AG08395 (cell line): ENCODE data around the gene MMP24.
A peak's percentile ranks its signal among the peaks of the same experiment; 100 is the strongest.
"Not testable (repeated sequence)": the region's sequence is repeated elsewhere in the genome, so short reads cannot be mapped to it uniquely, and the experiment has no call there.

Experiments used
- DNase-seq: peaks from one replicate; pipeline ENCODE4 v3.0.0; 2012; ENCODE audit warnings: mixed read lengths, low spot score

Gene MMP24

GRCh38 chr20:35257175-35257909 lies 30.9 kb downstream of the MMP24 start:
- DNase-seq = no peak

GRCh38 chr20:35260426-35260825 lies 33.9 kb downstream of the MMP24 start:
- no peak for DNase-seq

DNA sequence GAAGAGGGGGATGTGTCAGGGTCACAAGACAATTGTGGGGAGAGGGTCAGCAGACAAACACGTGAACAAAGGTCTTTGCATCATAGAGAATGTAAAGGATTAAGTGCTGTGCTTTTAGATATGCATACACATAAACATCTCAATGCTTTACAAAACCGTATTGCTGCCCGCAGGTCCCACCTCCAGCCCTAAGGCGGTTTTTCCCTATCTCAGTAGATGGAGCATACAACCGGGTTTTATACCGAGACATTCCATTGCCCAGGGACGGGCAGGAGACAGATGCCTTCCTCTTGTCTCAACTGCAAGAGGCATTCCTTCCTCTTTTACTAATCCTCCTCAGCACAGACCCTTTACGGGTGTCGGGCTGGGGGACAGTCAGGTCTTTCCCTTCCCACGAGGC lies 35.8 kb downstream of the MMP24 start:
- DNase-seq = not testable (repeated sequence)

DNA sequence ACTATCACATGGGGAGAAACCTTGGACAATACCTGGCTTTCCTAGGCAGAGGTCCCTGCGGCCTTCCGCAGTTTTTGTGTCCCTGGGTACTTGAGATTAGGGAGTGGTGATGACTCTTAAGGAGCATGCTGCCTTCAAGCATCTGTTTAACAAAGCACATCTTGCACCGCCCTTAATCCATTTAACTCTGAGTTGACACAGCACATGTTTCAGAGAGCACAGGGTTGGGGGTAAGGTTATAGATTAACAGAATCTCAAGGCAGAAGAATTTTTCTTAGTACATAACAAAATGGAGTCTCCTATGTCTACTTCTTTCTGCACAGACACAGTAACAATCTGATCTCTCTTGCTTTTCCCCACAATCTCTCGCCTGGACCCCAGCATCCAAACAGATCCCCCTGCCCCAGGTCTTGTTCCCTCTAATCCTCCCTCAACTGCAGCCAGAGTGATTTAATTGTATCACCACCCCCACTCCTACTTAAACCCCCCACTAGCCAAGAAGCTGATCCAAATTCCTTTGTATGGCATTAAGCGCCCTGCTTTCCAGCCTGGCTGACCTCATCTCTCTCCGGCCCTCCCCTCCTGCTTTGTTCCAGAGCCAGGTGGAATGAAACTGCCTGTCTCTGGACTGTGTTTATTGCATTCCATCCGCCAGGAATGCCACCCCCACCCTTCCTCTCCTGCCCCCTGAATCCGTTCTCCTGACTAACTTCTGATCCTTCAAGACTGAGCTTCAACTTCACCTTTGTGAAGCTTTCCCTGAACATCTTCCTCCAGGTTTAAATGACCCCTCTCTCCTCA lies 36.4 kb downstream of the MMP24 start:
- peak; percentile 64 for DNase-seq

GRCh38 chr20:35263532-35264341 lies 37.2 kb downstream of the MMP24 start:
- no peak for DNase-seq

DNA sequence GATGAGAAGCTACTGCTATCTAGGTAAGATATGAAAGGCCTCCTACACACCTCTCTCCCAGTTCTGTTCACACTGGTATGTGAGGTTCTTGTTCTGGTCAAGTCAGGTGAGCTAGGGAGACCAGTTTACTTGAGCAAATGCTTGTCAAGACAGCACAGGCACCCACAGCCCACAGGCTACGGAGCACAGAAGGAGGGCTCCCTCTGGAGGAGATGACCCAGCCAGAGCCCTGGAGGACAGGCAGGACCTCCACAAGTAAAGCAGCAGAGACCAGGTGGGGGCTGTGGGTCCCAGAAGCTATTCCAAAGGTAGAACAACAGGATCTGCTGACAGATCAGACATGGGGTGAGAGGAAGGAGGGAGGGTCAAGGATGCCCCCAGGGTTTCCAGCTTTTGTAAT lies 38.3 kb downstream of the MMP24 start:
- DNase-seq = no peak

GRCh38 chr20:35267092-35267491 lies 40.6 kb downstream of the MMP24 start:
- no peak for DNase-seq

- DNase-seq = peak; percentile 81
Measured at GRCh38 chr20:35269055-35269781, 42.7 kb downstream of the MMP24 start.

DNA sequence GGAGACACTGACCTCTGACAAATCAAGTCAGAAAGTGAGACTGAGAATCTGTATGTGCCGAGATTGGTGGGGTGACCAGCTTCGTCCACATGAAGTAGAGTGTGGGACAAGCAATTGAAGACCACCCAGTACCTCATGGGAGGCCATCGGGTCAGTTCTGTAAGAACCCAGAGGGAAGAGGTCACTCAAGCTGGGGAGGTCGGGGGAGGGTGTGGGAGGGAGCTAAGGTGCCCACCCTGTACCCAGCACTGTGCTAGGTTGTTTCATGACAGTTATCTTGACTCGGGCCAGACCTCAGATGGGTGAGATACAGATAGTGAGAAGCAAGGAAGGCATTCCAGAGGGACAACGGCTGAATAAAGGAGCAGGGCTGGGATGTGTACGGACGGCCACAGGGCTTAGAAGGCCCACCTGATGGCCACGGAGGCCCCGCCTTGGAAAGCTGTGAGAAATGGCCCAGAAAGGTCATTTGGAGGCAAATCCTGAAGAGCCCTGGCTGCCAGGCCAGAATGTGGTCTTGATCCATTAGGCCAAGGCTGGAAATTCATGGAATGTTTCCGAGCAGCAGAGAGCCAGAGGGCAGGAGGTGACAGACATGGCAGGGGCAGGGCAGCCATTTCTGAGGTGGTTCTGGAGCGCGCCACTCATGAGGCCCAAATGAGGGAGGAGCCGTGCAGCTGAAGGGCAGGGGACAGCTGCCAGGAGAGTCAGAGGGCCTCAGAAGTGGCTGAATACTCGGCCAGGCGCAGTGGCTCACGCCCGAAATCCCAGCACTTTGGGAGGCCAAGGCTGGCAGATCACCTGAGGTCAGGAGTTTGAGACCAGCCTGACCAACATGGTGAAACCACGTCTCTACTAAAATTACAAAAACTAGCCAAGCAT lies 43.8 kb downstream of the MMP24 start:
- DNase-seq = no peak

DNA sequence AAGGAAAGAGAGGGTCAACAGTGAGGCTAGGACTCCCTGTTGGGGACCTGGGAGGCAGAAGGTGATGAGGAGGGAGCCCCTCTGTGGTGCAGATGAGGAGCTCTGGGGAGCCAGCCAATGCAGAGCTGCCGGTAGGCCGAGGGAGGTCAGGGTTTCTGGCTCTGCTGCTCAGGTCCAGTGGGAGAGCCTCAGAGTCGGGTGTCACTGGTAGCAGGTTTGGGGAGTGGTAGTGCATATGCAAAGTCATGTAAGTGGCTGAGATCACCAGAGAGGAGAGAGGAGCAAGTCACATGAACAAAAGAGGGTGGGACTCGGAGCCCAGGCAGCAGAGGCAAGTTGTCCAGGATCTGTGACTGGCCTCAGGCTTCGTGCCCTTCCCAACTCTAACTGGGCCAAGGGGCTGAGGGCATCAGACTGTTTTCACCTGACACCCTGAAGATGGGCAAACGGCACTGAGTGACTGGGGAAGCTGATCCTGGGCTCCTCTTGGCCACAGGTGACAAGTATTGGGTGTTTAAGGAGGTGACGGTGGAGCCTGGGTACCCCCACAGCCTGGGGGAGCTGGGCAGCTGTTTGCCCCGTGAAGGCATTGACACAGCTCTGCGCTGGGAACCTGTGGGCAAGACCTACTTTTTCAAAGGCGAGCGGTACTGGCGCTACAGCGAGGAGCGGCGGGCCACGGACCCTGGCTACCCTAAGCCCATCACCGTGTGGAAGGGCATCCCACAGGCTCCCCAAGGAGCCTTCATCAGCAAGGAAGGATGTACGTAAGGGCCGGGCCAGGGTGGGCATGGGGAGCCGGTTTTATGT lies 44.8 kb downstream of the MMP24 start:
- no peak for DNase-seq

DNA sequence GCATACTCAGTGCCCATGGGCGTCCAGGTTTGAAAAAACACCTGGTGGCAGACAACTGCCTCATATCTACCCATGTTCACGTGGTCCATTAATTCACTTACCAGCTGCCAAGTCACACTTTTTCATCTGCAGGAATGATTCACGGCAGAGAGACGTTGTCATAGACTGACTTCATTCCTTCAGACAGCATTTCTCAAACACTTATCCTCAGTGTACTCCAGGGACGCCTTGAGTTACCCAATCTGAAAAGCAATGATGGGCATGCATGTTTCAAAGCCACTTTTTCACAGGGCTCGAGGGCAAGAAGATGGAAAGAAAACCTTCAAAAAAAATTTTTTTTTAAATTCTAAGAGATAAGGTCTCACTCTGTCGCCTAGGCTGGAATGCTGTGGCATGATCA lies 45.4 kb downstream of the MMP24 start:
- DNase-seq = no peak

DNA sequence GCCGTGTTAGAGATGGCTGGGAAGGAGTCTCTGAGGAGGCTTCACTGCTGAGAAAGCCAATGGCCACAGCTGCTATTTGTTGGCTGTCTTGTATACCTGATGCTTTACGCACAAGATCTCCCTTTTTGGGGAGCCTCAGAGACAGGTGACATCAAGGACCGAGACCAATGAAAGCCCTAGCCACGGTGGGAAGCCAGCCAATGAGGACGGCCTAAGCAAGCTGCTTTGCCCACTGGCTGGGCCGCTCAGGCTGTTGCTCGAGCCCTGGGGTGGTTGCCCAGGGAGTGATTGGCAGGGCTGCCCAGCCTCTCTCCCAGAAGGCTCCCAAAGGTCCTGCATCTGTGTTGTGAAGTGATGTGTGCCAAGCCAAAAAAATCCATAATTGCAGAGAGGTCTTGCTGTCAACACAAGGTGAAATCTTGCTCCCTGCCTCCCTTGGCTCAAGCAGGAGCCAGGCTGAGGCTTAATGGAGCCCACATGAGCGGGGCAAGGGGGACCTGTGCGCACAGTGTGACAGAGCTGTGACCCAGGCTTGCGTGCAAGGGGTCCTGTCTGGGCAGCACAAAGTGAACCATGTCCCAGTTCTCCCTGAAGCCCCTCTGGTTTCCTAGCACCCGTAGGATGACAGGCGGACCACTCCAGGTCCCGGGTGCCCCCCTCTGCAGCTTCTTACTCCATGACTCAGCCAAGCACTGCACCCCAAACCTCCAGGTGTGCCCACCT lies 47.1 kb downstream of the MMP24 start:
- DNase-seq = no peak

DNA sequence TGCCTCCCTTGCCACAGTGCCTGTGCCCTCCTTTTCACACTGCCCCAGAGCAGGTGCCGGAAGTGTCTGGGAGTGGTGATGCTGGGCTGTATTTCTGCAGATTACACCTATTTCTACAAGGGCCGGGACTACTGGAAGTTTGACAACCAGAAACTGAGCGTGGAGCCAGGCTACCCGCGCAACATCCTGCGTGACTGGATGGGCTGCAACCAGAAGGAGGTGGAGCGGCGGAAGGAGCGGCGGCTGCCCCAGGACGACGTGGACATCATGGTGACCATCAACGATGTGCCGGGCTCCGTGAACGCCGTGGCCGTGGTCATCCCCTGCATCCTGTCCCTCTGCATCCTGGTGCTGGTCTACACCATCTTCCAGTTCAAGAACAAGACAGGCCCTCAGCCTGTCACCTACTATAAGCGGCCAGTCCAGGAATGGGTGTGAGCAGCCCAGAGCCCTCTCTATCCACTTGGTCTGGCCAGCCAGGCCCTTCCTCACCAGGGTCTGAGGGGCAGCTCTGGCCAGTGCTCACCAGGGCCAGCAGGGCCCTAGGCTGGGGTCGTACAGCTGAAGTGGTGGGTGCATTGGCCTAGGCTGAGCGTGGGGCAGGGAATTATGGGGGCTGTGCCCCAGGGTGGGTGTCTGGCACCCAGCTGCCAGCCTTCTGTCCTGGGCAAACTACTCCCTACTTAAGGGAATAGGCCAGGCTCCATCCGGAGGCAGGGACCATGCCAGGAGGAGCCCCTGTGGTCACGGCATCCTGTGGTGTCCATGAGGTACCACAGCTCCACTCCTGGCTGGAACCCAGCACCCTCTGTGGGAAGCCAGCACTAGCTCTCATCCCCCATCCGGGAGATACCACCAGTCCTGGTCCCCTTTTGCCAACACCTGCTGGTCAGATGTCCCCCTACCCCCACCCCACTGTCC lies 47.9 kb downstream of the MMP24 start:
- no peak for DNase-seq

DNA sequence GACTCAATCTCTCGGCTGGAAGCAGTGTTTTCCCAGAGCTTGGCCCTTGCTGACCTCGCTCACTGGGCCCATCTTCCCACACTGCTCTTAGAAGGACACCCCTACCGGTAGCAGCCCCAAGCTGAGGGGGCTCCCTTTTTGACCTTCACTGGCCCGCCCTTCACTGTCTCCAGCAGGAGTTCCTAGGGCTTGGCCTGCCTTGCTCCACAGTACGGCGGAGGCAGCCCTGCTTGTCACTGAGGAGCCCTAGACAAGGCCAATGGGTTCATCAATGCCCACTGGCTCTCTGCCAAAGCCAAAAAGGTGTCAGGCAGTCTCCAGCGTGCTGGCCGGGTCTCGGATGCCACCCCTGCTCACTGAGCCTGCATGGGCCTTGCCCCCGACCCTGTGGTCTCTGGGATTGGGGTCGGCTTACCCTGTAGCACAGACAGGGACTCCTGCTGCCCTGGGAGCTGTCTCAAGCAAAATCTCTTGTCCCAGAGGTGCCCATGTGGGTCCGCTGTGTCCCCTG lies 49.3 kb downstream of the MMP24 start:
- DNase-seq = no peak

GRCh38 chr20:35276408-35276807 lies 49.9 kb downstream of the MMP24 start:
- no peak for DNase-seq

DNA sequence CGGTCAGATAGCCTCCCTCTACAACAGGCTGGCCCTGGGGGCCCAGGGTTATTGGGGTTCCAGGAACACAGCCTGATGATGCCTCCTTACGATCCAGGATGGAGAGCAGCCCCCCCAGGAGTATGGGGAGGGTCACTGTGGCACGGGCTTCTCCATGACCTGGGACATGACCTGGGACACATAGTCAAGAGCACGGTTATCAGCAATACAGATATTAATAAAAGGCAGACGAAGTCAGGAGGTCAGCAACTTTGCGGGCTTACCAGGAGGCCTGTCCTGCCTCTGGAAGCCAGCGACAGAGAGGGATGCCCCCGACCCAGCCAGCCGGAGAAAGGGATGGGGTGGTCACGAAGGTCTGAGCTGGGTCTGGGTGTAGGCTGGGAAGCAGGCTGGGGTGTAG lies 50.6 kb downstream of the MMP24 start:
- no peak for DNase-seq

- peak; percentile 94 for DNase-seq
Measured at GRCh38 chr20:35277531-35278395, 51.3 kb downstream of the MMP24 start, which contains the start of gene MMP24OS. TSS of gene MMP24OS (minus strand) at chr20:35278122. CDS start at chr20:35277929, 193 bp downstream.
